K562 (cell line): ENCODE data around the gene PDHB. TPM values are rescaled to one million over a fixed set of nuclear protein-coding genes. Genes with fewer than 3 reads are reported as not detected.

Experiments used
- ATF7 ChIP-seq: fragments of 450-650 bp; IDR thresholded peaks from 2 replicates; pipeline ENCODE4 v1.7.1; 2014; ENCODE audit warnings: mild to moderate bottlenecking, moderate library complexity
- COPS2 ChIP-seq: fragments of 450-650 bp; conservative IDR thresholded peaks from 2 replicates; pipeline ENCODE4 v1.6.1; 2016; ENCODE audit warnings: mild to moderate bottlenecking, moderate library complexity
- CREB1 ChIP-seq, 2 experiments: sonication (generic) in 1 of 2; formaldehyde crosslinking in 1 of 2; IDR thresholded peaks; 2 replicates each; pipeline versions ENCODE4 v1.6.1 to v1.8.0; 2012 to 2022; ENCODE audit warnings: inconsistent platforms in 1 of 2, mild to moderate bottlenecking in 1 of 2, missing genetic modification reagents in 1 of 2, moderate library complexity in 1 of 2
- ETV1 ChIP-seq: fragments of 450-650 bp; conservative IDR thresholded peaks from 2 replicates; pipeline ENCODE4 v1.6.1; 2016; ENCODE audit warnings: missing genetic modification characterization, control low read depth, low read depth, missing compliant biosample characterization
- GTF2E2 ChIP-seq: fragments of 200-800 bp; sonication (Bioruptor generic); IDR thresholded peaks from 2 replicates; pipeline ENCODE4 v1.6.1; 2016; ENCODE audit warnings: missing genetic modification characterization, missing compliant biosample characterization
- GTF2F1 ChIP-seq: IDR thresholded peaks from 2 replicates; pipeline ENCODE4 v1.6.1; 2011; ENCODE audit warnings: low read depth, low read length, improper control_type of control experiment
- MAFG ChIP-seq: fragments of 450-650 bp; conservative IDR thresholded peaks from 2 replicates; pipeline ENCODE4 v1.6.1; 2016; ENCODE audit warnings: missing genetic modification characterization, missing compliant biosample characterization
- NFIC ChIP-seq: fragments of 450-650 bp; IDR thresholded peaks from 2 replicates; pipeline ENCODE4 v1.6.1; 2017; ENCODE audit warnings: mild to moderate bottlenecking, inconsistent platforms
- NR2F6 ChIP-seq: fragments of 450-650 bp; formaldehyde crosslinking; IDR thresholded peaks from 2 replicates; pipeline ENCODE4 v1.4.0; 2020; ENCODE audit warnings: mild to moderate bottlenecking
- SIN3B ChIP-seq: fragments of 450-650 bp; IDR thresholded peaks from 2 replicates; pipeline ENCODE4 v1.6.1; 2017; ENCODE audit warnings: low read depth, mild to moderate bottlenecking, moderate library complexity
- ZFX ChIP-seq: sonication (generic); formaldehyde crosslinking; IDR thresholded peaks from 2 replicates; pipeline ENCODE4 v1.8.0; 2022; ENCODE audit warnings: mild to moderate bottlenecking, missing genetic modification reagents, moderate library complexity
- ZNF12 ChIP-seq: sonication (generic); formaldehyde crosslinking; IDR thresholded peaks from 2 replicates; pipeline ENCODE4 v1.4.0; 2020; ENCODE audit warnings: mild to moderate bottlenecking, missing genetic modification reagents
- ZNF311 ChIP-seq: fragments of 250-450 bp; sonication (Bioruptor Pico); IDR thresholded peaks from 2 replicates; pipeline ENCODE4 v1.4.0; 2020; ENCODE audit warnings: mild to moderate bottlenecking, moderate library complexity
- ZNF561 ChIP-seq: fragments of 450-650 bp; formaldehyde crosslinking; conservative IDR thresholded peaks from 2 replicates; pipeline ENCODE4 v1.4.0; 2020; ENCODE audit warnings: mild to moderate bottlenecking, moderate library complexity
- polyA plus RNA-seq, 8 experiments: library from polyadenylated mRNA; depleted of rRNA in 4 of 8; stranded (reverse) in 5 of 8; unstranded in 3 of 8; fragments of >200 nt; fragmentation: Nextera tagmentation in 2 of 8; fragmentation: Illumina TruSeq in 1 of 8; extraction: Ambion mirVana in 2 of 8; extraction: Trizol in 1 of 8; gene quantifications; 2 replicates each; pipeline versions ENCODE4 v1.2.1 to v1.2.3, GENCODE V29; 2011 to 2014; ENCODE audit warnings: inconsistent platforms in 1 of 8, missing spikeins in 1 of 8
- total RNA-seq, 7 experiments: library from RNA; depleted of rRNA in 6 of 7; stranded (reverse); fragments of >200 nt in 6 of 7; fragmentation: Illumina TruSeq in 2 of 7; extraction: Trizol in 2 of 7; gene quantifications; 2 replicates each; pipeline versions ENCODE4 v1.2.1 to v1.2.3, GENCODE V29; 2011 to 2021; ENCODE audit warnings: low replicate concordance in 1 of 7
- TF ChIP-seq, protein P1 (sequence below): fragments of 200-800 bp; sonication (Bioruptor generic); IDR thresholded peaks from 2 replicates; pipeline ENCODE4 v1.6.1; 2017; ENCODE audit warnings: missing genetic modification characterization, missing compliant biosample characterization
- TF ChIP-seq, protein P2 (sequence below): fragments of 250-450 bp; sonication (Bioruptor Pico); IDR thresholded peaks from 2 replicates; pipeline ENCODE4 v1.5.0; 2022; ENCODE audit warnings: mild to moderate bottlenecking
- TF ChIP-seq, protein P3 (sequence below): fragments of 450-650 bp; IDR thresholded peaks from 2 replicates; pipeline ENCODE4 v1.6.1; 2017; ENCODE audit warnings: antibody characterized with exemption, mild to moderate bottlenecking
- TF ChIP-seq, protein P4 (sequence below): fragments of 450-650 bp; IDR thresholded peaks from 2 replicates; pipeline ENCODE4 v1.6.1; 2016

PDHB gene
- total and polyA plus RNA-seq, 9 of the 15 experiments (the other 6 are each of a cell fraction or from before 2014, with no cell fraction given) = 51.2 to 178 (median 85.2) TPM

DNA sequence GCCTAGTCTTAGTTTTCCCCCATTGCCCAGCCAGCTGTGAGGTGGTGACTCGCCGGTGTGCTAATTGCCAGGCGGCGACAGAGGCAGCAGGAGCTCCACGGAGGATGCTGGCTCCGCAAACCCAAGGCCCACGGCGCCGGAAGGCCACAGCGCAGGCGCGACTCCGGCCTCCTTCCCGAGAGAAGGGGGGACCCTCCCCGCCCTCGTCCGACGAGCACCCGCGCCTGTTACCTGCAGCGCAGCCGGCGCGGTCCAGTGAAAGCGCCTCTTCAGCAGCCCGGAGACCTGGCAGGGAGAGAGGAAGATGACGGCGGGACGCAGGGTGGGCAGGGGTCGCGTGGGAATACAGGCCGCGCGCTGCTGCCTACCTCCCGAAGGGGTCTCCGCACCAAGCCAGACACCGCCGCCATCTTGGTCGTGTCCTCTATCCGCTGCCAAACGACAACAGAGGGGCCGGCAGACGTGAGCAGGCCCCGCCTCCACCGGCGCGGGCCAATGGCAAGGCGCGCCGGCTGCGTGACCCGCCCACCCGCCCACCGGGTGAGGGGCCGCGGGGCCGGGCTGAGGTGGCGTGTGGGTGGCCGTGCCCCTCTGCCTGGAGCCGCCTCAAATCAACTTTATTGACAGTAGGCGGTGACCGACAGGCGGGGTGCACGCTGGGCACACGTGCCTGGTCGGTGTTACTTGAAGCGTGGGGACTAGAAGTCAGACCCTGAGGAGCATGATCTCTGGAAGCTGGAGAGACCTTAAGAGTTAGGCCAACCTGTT is at the start of gene PDHB (continued):
- TF ChIP-seq, protein P1, sequence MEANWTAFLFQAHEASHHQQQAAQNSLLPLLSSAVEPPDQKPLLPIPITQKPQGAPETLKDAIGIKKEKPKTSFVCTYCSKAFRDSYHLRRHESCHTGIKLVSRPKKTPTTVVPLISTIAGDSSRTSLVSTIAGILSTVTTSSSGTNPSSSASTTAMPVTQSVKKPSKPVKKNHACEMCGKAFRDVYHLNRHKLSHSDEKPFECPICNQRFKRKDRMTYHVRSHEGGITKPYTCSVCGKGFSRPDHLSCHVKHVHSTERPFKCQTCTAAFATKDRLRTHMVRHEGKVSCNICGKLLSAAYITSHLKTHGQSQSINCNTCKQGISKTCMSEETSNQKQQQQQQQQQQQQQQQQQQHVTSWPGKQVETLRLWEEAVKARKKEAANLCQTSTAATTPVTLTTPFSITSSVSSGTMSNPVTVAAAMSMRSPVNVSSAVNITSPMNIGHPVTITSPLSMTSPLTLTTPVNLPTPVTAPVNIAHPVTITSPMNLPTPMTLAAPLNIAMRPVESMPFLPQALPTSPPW = peak; percentile 97
- TF ChIP-seq, protein P2, sequence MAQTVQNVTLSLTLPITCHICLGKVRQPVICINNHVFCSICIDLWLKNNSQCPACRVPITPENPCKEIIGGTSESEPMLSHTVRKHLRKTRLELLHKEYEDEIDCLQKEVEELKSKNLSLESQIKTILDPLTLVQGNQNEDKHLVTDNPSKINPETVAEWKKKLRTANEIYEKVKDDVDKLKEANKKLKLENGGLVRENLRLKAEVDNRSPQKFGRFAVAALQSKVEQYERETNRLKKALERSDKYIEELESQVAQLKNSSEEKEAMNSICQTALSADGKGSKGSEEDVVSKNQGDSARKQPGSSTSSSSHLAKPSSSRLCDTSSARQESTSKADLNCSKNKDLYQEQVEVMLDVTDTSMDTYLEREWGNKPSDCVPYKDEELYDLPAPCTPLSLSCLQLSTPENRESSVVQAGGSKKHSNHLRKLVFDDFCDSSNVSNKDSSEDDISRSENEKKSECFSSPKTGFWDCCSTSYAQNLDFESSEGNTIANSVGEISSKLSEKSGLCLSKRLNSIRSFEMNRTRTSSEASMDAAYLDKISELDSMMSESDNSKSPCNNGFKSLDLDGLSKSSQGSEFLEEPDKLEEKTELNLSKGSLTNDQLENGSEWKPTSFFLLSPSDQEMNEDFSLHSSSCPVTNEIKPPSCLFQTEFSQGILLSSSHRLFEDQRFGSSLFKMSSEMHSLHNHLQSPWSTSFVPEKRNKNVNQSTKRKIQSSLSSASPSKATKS (CRISPR knock-in tag) = no peak
- TF ChIP-seq ZNF311 (CRISPR knock-in tag) = no peak
- no peak for TF ChIP-seq GTF2F1
- TF ChIP-seq ZNF12 (CRISPR knock-in tag) = no peak
- TF ChIP-seq, protein P3, sequence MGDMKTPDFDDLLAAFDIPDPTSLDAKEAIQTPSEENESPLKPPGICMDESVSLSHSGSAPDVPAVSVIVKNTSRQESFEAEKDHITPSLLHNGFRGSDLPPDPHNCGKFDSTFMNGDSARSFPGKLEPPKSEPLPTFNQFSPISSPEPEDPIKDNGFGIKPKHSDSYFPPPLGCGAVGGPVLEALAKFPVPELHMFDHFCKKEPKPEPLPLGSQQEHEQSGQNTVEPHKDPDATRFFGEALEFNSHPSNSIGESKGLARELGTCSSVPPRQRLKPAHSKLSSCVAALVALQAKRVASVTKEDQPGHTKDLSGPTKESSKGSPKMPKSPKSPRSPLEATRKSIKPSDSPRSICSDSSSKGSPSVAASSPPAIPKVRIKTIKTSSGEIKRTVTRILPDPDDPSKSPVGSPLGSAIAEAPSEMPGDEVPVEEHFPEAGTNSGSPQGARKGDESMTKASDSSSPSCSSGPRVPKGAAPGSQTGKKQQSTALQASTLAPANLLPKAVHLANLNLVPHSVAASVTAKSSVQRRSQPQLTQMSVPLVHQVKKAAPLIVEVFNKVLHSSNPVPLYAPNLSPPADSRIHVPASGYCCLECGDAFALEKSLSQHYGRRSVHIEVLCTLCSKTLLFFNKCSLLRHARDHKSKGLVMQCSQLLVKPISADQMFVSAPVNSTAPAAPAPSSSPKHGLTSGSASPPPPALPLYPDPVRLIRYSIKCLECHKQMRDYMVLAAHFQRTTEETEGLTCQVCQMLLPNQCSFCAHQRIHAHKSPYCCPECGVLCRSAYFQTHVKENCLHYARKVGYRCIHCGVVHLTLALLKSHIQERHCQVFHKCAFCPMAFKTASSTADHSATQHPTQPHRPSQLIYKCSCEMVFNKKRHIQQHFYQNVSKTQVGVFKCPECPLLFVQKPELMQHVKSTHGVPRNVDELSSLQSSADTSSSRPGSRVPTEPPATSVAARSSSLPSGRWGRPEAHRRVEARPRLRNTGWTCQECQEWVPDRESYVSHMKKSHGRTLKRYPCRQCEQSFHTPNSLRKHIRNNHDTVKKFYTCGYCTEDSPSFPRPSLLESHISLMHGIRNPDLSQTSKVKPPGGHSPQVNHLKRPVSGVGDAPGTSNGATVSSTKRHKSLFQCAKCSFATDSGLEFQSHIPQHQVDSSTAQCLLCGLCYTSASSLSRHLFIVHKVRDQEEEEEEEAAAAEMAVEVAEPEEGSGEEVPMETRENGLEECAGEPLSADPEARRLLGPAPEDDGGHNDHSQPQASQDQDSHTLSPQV = peak; percentile 79; the same call in 1 of the 2 replicates
- peak; percentile 61; the same call in 1 of the 2 replicates for TF ChIP-seq ATF7
- peak; percentile 87 for TF ChIP-seq ZFX (CRISPR knock-in tag)
- TF ChIP-seq ZNF561 = no peak
- no peak for TF ChIP-seq ETV1 (tag)
- peak; percentile 53 for TF ChIP-seq NFIC
- peak; percentile 70 for TF ChIP-seq SIN3B
- TF ChIP-seq NR2F6 (CRISPR knock-in tag) = no peak
- TF ChIP-seq GTF2E2 (tag) = no peak
- TF ChIP-seq CREB1 (IDR thresholded peaks at IDR 0.05) = no peak
- peak; percentile 65 for TF ChIP-seq CREB1 (CRISPR knock-in tag; IDR thresholded peaks at IDR 0.05)
- TF ChIP-seq COPS2 = no peak
- TF ChIP-seq, protein P4, sequence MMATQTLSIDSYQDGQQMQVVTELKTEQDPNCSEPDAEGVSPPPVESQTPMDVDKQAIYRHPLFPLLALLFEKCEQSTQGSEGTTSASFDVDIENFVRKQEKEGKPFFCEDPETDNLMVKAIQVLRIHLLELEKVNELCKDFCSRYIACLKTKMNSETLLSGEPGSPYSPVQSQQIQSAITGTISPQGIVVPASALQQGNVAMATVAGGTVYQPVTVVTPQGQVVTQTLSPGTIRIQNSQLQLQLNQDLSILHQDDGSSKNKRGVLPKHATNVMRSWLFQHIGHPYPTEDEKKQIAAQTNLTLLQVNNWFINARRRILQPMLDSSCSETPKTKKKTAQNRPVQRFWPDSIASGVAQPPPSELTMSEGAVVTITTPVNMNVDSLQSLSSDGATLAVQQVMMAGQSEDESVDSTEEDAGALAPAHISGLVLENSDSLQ = peak; percentile 67
- TF ChIP-seq MAFG = no peak
